IPS-NIHi11 (cell line): Measurements from ENCODE around the gene KCNC2.

ENCODE experiments used
- DNase-seq: peaks from one replicate; pipeline ENCODE4 v3.0.0; 2012; ENCODE audit warnings: mixed read lengths, low spot score

Gene KCNC2

DNA sequence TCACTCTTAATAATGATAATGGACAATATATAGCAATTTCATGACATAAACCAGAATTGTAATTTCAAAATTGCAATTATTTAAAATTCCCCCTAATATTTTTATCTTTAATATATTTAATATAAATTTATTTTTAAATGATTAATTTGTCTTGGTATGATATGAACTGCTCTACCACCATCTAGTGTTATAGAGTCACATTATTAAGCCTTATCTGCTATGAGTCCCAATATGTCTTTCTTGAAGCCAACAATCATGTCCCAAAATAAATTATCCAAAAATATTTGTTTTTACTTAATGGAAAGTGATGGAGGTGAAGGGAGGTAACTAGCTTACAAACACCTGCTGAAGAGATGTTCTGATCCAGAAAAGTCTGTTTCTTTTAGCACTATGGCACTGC, 151.4 kb downstream of the KCNC2 start:
- no peak for DNase-seq

DNA sequence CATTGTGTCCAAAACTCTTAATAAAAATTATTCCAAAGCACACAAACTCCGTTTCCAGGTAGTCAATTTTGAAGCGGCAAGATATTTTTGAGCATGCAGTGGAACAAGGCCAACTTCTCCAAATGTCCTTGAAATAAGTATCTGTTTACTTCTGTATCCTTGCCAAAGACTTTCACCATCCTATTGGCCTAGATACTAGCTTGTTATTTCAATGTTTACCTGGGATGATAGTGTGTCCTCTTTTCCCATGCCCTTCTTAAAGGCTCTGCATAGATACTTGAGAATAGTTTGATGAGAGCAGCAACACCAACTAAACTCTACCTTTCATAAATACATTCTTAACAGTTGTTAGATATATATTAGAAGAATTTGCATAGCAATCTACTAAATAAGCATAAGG, 160.9 kb downstream of the KCNC2 start:
- no peak for DNase-seq

DNA sequence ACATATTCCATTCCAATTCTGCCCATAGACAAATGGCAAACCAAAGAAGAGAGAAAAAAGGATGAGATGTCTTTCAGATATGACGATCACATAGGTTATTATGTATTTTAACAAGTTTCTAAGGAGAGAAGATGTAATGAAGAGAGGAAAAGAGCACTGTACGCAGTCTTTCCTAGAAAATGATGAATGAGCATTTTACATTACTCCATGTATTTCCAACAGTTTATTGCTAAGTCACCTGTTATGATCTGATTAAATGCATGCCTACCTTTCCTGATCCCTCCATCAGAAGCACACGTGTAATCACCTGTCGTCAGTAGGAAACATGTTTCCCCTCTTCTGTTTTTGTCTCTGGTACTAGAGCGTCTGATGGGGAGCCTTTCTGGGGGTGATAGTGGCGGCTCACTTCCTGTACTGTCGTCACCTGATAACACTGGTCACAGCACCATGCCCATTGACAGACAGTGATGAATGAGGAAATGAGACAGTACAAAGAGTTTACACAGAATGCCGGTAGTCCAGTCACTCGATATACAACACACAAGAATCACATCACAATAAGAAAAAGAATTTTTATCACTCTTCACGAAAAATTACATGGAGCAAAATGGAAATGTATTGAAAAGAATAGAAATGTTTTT, 161.6 kb downstream of the KCNC2 start:
- DNase-seq = no peak

DNA sequence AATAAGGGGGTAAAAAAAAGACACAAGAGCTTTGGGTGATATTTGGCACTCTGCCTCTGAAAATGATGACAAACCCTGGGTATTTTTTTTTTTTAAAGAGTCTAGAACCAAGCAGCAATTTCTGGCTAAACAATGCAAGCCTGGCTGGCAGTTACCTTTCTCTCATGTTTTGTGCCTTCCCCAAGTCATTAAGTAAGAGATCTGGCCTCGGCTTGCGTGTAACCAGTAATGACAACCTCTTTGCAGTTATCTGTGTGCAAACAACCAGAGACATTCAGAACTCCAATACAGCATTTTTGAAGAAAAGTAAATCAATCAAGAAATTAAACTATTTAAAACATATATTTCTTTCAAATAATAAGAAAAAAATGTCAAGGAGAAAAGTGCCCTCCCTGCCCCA, 167.5 kb downstream of the KCNC2 start:
- no peak for DNase-seq

DNA sequence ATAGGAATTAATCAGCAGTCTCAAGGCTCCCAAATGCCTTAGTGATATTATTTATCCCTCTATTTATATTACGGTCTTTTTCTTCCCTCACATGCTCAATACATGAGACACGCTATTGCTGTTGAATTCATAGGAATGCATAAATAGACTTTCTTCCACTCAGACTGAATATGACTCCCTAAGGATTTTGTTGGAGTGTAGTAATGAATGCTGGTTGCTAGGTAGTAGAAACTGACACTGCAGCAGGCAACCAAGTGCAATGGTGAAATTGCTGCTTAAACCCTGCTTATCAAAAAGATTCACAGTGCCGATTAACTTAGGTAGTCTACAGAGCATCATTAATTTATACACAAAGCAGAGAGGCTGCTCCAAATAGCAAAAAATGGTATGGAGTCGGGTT, 168.2 kb downstream of the KCNC2 start:
- DNase-seq = no peak

DNA sequence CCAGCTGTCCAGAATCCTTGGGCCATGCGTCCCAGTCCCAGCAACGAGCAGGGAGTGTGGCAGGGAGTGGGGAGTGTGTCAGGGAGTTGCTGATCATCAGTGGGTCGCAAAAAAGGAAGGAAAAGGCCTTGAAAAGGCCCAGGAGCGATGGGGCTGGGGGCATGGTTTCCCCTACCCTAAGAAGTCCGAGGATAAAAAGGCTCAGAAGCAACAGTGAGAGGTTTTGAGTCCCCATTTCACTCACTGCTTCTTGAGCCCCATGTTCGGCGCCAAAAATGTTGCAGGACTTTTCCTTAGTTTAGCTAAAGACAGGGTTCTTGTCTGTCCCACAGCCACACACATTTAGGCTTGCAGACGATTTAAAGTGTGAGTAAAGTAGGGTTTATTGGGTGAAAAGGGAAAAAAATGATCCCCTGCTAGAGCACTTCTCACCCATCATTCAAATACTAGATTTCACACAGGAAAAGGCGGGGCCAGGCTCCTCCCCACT, 189.5 kb downstream of the KCNC2 start:
- DNase-seq = no peak

DNA sequence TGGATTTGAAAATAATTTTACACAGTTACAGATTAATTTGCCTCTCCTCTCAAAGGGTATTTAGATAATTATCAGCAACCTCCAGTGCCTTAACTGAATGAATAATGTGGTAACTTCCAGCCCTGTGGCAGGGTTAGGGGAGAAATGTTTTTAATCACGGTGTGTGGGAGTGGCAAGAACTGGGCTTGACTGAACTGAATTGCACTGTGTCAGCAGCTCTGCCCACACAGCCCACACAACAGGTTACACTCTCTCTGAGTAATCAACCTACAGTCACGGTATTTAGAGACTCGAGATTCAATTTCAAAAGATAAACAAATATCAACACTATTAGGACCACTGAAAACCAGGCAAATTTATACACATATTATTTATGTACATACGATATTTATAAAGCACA, 198.5 kb downstream of the KCNC2 start:
- peak; percentile 17 for DNase-seq

DNA sequence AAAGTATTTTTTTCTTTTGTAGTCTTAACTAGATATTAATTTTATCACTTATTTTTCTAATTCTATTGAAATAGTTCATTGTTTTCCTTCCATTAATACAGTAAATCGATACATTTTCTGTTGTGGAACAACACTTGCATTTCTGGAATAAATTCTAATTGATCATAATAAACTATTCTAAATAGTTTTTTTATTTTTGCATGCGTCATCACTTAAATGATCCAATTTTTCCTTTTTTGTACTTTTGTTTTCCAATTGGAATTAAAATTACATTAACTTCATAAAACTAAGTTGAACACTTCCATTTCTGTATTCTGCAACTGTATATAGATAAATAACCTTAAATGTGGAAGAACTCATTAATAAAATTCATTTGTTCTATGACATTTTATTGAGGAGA, 202.5 kb downstream of the KCNC2 start:
- DNase-seq = no peak

DNA sequence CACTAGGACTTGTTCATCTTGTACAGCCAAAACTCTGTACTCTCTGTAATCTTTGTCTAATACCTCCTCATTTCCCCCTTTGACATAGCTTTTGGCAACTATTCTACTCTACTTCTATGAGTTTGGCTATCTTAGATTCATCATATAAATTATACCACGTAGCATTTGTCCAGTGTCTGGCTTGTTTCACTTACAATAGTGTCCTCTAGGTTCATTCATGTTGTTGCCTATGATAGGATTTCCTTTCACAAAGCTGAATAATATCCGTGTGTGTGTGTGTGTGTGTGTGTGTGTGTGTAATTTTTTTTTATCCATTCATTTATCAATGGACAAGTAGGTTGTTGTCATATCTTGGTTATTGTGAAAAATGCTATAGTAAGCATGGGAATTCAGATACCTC, 209.5 kb downstream of the KCNC2 start:
- DNase-seq = no peak

DNA sequence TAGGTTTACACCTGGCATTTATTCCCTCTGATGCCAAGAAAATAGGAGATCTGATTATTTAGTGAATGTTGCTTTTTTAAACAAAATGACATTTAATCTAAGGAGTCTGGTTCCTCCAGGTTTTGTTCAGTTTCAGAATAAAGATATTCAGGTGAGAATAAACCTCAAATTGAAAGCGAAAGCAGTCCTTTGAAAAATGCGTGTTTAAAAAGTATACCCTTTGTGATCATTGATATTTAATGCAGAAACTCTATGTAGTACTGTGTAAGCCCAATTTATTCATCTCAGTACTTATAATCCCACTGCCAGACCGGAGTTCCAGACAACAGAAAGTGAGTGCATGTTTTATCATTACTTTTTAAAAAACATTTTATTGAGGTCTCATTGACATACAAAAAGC, 210.2 kb downstream of the KCNC2 start:
- DNase-seq = no peak
